DMS153 treated with DMSO at 0.1 percent for 48 hours (cell line): ENCODE data around the gene MT1HL1.

Experiments used
- DNase-seq: peaks from one replicate; lab custom pipeline; 2025; ENCODE audit not compliant: unreplicated experiment; lab: John Stamatoyannopoulos, UW

Gene MT1HL1

DNA sequence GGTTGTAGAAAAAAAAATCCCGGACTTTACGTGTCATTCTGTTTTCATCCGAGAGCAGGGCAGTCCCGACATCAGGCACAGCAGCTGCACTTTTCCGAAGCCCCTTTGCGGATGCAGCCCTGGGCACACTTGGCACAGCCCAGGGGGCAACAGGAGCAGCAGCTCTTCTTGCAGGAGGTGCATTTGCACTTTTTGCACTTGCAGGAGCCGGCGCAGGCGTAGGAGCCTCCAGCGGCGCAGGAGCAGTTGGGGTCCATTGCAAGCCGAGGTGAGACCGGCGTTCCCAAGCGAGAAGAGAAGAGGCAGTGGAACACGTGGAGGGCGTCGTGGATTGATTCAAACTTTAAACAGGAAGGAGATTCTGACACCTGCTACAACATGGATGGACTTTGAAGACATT, at the start of gene MT1HL1:
Gene MT1HL1 (minus strand): TSS at position 326 of the 400 bp plus-strand sequence. CDS start 69 bp downstream, at position 257.
- DNase-seq = no peak

DNA sequence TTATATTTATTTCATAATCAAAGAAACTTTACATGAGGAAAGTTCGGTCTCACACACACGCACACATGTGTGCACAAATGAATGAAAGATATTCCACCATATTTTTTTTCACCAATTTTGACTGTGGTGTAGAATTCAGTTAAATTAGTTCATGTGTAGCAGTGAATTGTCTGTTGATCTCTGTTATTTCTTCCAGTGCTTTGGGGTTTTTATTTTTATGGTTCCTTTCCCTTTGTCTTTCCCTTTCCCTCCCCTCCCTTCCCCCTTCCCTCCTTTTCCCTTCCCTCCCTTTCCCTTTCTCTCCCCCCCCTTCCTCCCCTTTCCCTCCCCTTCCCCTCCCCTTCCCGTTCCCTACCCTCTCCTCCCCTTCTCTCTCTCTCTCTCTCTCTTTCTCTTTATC, 46.7 kb upstream of the MT1HL1 start:
- DNase-seq = no peak

DNA sequence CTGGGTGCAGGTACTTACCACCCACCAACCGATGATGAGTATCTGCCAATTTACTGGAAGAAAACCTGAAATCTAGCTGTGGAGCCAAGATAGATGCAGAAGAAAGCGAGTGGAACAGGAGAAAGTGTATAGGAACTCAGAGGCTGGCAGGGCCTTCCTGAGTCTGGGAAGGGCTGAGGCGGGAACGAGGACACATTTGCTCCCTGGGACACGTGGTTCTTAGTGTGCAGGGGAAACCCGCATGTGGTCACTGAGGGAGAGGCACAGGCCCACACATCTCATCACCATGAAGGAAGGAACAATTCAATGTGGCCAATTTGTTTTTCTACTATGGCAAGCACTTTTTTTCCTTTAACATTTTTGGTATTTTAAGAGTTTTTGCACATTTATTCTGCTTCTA, 45.9 kb upstream of the MT1HL1 start:
- DNase-seq = no peak

DNA sequence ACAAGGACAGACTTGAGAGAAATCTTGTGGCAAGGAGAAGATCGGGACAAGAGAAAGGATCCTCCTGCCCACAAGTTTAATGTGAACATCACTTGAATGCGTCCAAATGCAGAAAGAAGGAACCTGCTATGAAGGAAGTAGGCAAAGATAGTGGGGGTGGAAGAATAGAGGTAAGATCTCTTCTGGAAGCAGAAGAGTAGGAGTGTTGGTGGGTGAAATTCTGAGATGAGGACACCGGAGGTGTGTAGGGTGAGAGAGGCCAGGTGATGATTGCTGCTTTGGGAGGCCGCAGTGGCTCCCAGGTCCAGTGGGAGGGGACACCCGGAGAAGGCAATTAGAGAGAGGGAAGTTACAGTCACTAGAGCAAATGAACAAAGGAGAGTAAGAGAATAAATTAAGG, 44.6 kb upstream of the MT1HL1 start:
- DNase-seq = no peak

DNA sequence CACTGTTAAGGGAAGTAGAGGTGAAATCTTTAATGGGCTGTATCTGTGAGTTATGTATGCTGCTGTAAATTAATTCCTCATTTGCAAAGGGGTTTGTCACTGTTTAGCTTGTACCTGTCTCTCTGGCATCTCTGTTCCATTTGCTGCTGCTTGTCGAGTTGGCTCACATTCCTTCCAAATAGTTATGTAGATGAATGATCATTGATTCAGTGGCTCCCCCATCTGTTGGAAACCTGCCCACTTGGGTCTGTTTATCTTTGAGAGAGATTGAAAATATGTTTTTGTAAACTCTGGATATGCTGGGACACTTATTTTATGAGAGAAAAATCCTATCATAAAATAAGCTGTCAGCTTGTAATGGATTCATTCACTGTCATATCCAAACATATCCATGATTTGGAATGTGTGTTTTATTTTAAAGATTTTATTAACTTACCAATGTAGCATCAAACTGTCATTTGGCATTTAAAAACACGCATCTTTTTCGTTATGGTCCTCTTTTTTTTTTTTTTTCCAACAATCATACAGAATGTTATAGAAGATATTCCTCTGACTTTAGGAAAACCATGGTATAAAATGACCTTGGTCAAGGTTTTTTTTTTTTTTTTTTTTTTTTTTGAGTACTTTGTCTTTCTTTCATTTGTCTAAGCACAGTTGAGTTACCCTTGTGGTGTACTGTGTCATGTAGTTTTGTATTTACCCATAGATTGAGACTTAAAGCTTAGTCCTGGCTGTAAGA, 41.2 kb upstream of the MT1HL1 start:
- no peak for DNase-seq

DNA sequence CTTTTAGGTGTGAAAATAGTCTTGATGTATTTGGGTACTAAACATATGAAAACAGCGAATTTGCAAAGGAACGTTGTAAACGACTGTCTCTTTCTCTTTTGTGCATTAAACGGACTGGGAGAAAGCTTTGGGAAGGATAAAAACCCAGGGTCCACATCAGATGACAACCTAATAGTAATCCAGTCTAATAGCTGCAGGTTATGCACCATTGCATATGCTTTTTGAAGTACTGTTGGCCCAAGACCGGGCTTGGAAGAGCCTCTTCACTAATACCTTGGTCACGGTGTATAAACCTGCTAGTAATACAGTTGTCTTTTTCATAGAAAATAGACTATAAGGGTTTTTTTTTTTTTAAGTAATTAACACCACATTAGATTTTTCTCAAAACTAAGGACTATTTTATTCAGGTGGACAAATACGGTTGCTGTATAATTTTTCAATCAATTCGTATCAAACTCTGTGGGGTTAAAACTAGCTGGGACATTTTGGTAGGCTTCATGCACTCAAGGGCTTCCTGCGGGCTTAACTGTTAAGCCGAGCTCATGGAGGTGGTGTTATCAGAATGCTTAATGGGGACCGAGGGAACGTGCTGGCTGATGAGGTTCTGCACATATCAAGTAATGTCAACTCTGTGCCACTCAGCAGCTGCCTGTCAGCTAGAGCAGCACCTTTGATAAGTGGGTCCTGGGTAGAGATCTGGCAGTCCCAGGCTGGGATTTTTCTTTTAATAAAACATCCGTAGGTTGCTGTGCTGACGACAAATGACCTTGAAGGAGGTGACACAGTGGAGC, 39.8 kb upstream of the MT1HL1 start:
- no peak for DNase-seq

DNA sequence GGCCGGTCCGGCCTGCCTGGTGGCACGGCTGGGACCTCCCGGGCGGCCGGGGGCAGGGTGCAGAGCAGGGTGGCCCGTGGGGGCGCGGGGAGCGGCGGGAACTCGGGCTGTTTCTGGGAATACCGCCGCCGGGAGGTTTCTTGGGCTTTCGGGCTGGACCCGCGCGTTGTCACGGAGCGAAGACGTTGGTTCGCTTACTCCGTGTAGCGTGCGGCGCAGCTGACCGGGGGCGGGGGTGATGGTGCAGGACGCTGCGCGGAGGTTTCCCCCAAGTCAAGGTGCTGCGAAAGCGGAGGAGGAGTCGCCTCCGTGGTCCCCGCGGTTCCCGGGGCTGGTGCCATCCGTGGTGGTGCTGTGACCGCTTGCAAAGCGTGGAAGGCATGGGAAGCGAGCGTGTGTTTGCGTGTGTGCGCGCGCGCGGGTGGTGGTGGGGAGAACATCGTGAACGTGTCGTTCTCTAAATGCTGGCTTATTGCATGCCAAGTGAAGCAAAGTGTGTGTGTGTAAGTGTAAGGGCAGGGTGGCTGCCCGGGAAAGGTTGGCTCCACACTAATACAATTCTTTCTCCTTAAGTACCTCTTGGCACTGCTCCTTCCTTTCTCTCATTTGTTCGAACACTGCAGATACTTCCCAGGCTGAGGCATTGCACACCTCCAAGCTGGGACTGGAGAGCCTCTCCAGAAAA, 38.8 kb upstream of the MT1HL1 start:
- DNase-seq = no peak

DNA sequence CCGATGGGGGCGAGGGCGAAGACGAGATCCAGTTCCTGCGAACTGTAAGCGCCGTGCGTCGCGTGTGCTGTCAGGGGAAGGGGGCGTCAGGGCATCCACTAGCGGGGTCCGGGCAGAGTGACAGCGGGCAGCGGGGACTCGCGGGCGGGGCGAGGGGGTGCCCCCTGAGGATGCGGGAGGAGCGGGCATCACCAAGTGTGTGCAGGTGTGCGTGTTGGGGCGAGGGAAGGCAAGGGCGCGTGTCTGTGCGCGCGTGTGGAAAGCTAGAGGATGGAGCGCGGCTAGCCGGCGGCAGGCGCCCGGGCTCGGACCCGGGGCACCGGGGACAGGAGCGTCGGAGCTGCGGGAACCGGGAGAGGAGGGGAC, 38.3 kb upstream of the MT1HL1 start:
- DNase-seq = no peak

DNA sequence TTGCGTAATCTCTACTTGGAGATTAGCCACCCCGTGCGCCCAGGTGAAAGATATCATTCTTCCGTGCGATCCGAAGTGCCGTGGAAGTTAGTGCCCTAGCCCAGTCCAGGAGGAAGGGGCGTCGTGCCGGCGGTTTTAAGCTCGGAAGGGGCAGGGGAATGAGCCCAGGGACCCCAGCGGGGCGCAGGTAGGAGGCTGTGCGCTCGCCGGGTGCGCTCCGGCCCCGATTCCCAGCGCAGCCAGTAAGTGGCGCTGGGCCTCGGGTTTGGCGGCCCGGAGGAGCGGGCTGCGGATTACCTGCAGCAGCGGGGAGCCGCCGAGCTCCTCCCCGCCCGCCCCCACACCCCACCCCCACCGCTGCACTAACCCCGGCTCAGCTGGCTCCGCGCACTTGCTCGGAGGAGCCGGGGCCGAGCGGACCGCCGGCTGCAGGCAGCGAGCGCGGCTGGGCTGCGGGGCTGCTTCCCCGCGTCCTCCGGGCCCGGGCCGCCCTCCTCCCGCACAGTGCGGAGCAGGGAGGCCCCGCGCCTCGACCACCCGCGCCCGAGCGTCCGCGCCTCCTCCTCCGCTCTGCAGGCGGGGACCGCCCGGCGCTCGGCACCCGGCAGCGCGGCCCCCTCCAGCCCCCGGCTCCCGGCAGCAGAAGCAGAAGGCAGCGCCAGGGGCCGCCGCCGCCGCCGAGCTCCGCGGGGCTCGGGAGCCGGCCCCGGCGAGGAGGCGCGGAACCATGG, 37.7 kb upstream of the MT1HL1 start, which contains the start of gene RYR2:
Gene RYR2 (plus strand): TSS at position 390 of the 731 bp plus-strand sequence. CDS start 338 bp downstream, at position 728.
- no peak for DNase-seq

DNA sequence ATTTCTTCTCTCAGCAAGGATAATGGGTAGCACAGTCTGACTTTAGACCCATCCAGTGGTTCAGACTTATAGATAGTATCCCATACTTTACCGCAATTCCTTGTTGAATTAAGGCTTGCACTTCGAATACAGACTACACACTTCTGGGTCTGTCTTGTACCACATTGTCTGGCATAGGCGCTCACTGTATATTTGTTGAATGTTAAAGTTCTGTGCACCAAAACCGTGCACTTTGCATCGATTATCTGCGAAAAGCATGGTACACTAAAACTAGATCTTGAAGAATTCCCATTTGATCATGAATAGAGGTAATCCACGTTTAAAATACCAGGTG, 37.2 kb upstream of the MT1HL1 start:
- DNase-seq = no peak

DNA sequence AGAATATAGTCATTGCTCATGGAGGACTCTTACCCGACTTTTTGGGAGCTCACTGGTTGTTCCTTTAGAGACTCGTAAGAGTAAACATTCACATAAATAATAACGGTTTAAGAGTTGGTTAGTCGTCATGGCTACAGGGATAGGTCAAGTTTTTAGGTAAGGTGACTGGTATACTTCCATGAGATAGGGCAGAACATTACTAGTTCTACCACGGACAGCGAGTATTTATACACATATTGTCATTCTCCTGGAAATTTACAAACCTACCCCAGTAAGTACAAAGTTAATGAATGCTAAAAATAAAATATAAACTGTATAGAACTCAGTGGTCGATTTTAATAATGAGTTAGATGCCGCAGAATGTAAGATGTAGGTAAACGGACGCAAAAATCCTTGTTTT, 36.6 kb upstream of the MT1HL1 start:
- no peak for DNase-seq

DNA sequence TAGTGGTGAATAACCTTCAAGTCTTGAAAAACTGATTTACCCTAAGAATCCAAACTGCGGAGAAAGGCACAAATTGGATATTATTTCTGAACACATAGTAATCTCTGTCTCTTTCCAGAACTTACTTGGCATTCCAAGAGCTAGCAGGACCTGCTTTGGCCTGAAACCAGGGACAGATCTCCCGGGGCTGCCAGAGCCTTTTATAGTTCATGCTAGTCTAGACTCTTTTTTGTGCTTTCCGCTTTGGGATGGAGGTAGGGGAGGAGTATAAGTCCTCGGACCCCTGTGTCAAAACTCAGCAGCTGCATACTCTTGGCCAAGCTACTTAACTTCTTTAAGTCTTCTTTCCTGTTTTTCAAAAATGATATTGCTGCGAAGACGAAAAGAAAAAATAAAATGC, 34.0 kb upstream of the MT1HL1 start:
- no peak for DNase-seq

DNA sequence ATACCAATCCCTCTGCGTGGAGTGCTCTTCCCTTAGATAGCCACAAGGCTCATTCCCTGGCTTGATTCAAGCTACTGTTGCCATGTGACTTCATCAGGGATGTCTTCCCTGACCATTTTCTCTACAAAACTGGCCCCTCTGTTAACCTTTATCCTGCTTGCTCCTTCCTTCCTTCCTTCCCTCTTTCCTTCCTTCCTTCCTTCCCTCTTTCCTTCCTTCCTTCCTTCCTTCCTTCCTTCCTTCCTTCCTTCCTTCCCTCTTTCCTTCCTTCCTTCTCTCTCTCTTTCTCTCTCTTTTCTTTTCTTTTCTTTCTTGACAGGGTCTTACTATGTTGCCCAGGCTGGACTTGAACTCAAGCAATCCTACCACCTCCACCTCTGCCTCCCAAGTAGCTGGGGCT, 31.5 kb upstream of the MT1HL1 start:
- no peak for DNase-seq

DNA sequence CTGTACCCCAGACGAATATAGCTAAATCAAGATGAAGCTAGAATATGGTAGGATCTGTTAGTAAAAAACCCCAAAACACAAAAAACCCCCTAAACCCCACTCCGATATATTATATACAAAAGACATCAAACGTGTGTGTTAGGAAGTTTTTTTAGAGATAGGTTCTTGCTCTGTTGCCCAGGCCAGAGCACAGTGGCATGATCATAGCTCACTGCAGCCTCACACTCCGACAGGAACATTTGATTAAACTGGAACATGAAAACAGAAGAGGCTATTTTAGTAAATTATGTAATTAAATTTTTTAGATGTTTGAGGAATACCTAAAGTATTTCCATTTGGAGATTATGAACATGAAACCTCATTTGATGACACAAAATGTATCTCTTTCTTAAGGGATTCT, 29.6 kb upstream of the MT1HL1 start:
- DNase-seq = no peak

DNA sequence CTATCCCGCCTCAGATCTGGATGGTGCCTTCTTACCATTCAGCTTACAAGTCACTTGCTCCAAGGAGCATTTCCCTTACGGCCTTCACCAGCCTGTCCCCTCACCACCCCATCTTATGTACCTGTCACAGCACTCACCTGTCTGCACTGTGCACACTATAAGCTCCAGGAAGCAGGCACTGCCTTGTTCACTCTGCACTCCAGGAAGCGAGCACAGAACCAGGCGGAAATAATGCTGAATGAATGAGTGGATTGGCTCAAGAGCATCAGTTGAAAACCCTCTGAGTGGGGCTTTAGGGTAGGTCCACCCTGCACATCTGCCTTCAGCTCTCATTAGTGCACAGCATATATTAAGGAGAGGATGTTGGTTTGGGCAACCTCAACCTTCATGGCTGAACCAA, 28.8 kb upstream of the MT1HL1 start:
- DNase-seq = no peak

DNA sequence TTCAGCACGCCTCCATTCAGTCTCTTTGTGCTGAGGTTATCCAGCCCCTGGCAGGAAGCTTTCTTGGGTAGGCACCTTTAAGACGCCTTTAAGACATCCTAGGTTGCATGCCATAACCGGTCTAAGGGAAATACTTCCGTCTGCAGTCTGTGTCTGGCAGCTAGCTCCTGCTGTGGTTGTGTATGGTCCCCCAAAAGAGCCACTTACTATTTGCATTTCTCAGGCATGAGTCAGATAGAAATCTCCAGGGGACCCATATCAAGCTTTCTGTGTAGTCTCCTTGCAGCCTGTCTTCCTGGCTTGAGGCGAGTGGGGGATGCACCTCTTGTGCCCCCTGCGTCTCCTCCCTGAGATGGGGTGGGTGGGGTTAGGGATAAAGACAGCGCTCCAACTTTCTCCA, 27.8 kb upstream of the MT1HL1 start:
- DNase-seq = no peak

DNA sequence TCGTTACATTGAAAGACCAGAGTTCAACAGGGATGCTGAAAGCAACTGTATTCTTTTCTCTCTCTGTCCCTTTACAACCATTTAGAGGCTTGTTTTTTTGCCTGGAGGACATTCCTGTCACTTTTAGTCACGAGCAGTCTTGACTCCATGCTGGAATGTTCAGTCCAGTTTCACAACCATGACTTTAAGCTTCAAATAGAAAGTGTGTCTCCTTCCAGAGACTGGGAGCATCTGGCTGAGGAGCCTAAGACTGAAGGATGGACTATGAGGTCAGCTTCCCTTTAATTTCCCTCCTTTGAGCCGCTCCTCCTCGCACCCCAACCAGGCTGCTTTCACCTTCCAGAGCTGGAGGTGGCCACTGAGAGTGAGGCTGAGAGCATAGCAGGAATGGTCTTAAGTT, 27.2 kb upstream of the MT1HL1 start:
- DNase-seq = no peak

DNA sequence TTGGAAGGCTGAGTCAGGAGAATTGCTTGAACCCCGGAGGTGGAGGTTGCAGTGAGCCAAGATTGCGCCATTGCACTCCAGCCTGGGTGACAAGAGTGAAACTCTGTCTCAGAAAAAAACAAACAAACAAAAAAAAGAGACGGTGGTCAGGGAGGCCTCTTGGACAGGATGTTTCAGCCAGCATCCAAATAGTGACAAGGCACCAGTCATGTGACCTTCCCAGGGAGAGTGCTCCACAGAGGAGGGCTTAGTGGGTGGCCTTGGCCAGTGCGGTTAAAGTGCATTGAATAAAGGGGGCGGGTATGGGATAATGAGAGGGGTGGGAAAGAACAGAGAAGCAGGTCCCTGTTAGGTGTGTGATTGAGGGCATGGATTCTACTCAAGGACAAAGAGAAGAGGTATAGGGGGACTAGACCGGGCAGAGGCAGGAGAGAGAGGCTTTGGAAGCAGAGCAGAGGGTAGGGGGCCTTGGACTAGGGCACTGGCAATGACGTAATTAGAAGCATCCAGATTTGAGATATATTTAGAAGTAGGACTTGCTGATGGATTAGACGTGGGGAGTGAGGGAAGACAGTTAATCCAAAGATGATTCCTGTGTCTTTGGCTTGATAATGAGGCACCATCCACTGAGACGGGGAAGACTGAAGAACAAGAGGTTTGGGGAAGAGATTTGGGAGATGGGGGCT, 25.8 kb upstream of the MT1HL1 start:
- DNase-seq = no peak

DNA sequence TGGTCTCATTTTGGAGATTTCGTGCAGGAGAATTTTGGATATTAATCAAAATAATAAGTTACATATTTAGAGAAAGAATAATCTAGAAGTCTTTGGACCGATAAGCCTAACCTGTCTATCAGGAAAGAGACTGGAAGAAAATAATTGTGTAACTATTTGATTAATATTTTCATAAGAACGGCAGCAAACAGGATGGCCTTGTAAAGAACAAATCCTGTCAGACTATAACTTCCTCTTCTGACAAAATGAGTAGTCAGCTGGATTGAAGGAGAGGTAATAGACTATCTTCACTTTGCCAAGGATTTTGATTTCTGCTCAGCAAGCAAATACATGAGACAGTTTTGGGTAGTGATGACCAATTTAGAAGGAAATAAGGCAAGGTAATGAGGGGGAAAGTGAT, 25.0 kb upstream of the MT1HL1 start:
- no peak for DNase-seq

DNA sequence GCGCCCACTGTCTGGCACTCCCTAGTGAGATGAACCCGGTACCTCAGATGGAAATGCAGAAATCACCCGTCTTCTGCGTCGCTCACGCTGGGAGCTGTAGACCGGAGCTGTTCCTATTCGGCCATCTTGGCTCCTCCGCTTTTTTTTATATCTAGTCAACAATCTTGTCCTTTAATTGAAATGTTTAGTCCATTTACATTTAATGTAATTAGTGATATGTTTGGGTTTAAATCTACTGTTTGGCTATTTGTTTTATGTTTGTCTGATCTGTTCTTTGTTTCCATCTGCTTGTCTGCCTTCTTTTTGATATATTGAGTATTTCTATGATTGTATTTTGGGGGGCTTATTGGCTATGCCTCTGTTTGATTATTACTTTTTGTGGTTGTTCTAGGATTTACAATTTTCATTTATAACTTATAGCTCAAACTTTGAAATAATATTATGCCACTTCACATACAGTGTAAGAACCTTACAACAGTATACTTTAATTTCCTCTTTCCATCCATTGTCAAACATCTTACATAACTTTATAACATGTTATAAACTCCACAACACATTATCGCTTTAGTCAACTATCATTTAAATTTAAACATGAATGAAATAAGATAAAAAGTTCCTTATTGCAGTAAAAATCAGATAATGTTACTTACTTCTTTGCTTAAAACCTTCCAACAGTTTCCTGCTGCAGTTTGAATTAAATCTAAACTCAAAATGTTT, 21.3 kb upstream of the MT1HL1 start:
- DNase-seq = no peak
